Hematopoietic multipotent progenitor cell treated with erythropoietin and hydrocortisone succinate and interleukin-3 and kit ligand, for 6 days (in vitro differentiated cells): ENCODE measurements around the gene KYNU.
"Not testable (repeated sequence)": the region's sequence is repeated elsewhere in the genome, so short reads cannot be mapped to it uniquely, and the experiment has no call there.

Source experiments
- DNase-seq: peaks from one replicate; pipeline ENCODE4 v3.0.0-alpha.2; 2015

Gene KYNU

DNA sequence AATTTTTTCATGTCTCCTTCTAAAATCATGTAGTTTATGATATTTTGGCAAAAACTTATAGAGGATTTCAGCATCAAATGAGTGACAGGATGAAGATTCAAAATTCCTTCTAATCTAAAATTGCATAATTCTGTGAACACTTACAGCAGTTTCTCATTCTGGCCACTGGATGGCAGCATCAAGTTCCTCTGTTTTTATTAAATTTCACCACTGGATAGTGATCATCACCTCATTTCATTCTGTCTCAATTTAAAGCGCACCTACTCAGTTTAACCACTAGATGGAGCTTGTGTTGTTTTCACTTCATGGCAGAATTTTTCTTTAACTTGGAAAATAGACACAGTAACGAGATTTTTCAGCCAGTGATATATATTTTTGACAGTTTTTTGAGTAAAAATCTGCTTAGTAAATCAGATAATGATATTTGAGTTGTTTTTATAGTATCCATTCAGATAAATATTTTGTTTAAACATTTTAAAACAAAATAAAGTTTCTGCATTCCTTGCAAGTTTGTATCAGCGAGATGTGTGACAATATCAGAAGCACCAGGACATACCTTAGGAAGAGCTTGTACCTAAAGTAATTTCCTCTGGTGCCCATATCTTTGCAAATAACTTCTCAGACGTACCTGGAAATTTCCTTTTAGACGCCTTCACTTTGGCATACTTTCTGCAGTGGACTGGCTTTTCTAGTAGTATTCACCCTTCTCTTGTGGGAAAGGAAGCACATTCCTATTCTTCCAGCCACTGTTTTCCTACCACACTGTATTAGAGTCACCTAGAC is 157.0 kb downstream of the KYNU start:
- DNase-seq, result peak; percentile 93

DNA sequence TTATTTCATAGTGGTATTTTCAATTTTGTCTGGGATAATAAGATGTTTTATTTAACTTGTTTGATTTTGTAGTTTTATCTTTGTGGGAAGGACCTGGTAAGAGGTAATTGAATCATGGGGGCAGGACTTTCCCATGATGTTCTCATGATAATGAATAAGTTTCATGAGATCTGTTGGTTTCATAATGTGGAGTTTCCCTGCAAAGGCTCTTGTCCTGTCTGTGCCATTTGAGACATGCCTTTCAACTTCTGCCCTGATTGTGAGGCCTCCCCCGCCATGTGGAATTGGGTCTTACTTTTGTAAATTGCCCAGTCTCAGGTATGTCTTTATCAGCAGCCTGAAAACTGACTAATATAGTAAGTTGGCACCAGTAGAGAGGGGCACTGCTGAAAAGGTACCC is 174.0 kb downstream of the KYNU start:
- no peak for DNase-seq

DNA sequence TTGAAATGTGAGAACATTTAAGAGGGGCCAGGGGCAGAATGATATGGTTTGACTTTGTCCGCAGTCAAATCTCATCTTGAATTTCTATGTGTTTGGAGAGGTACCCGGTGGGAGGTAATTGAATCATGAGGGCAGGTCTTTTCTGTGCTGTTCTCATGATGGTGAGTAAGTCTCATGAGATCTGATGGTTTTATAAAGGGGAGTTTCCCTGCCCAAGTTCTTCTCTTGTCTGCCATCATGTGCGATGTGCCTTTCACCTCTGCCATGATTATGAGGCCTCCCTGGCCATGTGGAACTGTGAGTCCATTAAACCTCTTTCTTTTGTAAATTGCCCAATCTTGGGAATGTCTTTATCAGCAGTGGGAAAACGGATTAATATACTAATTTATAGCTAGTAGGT is 176.0 kb downstream of the KYNU start:
- not testable (repeated sequence) for DNase-seq

DNA sequence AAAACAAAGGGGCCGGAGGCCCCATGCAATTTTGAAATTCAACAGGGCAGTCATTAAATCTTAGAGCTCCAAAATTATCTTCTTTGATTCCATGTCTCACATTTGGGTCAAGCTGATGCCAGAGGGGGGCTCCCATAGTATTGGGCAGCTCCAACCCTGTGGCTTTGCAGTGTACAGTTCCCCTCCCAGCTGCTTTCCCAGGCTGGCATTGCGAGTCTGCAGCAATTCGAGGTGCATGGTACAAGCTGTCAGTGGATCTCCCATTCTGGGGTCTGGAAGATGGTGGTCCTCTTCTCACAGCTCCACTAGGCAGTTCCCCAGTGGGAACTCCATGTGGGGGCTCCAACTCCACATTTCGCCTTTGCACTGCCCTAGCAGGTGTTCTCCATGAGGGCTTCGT is 179.1 kb downstream of the KYNU start:
- no peak for DNase-seq

DNA sequence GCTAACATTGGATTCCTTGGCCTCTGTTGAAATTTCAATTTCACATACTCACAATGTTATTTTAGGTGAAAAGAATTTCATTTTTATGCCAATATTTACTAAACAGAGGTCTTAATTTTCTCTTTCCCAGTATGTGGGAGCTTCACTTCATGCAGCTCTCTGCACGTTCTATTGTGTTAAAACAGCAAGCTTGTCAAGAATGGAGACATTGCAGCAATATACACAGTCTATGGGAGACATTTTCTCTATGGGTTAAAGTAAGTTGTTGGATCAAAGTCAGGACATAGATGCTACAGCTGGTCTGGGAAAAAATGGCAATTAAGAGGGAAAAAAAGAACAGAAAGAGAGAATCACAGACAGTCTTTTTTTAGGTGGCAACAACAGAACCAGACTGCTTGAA is 181.4 kb downstream of the KYNU start:
- no peak for DNase-seq

DNA sequence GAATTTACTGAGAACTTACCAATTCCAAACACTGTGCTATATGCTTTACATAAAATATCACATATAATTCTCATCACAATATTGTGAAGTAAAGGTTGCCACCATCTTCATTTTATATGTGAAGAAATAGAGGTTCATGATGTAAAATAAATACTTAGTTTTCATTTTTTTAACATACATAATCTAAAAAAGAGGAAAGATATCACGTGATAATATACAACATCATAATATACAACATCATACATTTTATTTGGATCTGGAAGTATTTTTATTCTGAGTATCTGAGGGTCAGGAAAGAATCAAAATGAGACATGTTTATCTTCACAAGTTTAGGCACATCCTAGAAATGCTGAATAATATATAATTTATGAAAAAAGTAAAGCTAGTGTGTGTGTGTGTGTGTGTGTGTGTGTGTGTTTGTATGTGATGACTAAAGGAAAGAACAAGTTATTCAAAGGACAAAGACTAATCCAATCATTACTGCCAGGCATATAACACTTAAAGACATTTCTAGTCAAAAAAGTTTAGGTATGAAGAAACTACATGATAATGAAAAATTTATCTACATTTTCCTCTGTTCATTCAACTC is 186.2 kb downstream of the KYNU start:
- DNase-seq, result no peak

DNA sequence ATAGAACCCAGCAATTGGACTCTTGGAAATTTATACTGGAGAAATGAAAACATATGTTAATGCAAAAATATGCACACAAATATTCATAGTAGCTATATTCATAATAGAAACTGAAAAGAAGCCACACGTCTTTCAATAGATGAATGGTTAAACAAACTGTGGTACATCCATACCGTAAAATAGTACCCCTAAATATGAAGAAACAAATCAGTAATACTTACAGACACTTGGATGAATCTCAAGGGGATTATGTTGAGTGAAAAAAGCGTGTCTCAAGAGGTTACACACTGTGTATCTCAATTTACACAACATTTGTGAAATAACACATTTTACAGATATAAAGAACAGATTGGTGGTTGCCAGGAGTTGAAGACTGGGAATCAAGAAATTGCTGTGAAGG is 190.6 kb downstream of the KYNU start:
- DNase-seq, result no peak

DNA sequence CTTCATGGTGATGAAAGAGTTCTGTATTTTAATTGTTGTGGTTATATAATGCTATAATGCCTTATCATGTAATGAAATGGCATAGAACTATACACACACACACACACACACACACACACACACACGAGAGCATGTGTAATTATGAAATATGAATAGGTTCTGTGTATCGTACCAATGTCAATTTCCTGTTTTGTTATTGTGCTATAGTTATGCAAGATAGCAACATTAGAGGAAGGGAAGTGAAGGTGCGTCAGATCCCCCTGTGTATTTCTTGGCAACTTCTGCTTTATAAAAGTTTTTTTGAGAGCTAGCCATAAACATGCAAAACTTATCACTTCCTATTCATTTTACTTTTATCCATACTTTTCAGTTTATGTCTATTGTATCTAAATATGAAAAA is 191.0 kb downstream of the KYNU start:
- DNase-seq, result peak; percentile 55

DNA sequence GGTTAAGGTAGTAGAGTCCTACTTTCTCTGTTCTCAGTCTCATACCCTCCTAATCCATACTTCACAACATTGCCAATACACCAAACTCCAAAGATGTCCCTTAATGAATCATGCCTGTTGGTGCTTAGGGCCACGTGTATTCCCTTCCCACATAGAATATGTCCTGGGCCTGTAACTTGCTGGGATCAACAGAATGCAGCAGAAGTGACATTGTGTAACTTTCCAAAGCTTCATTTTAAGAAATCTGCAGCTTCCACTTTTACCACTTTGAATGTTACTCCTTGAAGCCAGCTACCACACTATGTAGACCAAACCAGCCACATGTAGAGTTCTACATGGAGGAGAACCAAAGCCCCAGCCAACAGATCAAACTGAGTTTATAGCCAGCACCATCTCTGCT is 193.2 kb downstream of the KYNU start:
- DNase-seq, result no peak

DNA sequence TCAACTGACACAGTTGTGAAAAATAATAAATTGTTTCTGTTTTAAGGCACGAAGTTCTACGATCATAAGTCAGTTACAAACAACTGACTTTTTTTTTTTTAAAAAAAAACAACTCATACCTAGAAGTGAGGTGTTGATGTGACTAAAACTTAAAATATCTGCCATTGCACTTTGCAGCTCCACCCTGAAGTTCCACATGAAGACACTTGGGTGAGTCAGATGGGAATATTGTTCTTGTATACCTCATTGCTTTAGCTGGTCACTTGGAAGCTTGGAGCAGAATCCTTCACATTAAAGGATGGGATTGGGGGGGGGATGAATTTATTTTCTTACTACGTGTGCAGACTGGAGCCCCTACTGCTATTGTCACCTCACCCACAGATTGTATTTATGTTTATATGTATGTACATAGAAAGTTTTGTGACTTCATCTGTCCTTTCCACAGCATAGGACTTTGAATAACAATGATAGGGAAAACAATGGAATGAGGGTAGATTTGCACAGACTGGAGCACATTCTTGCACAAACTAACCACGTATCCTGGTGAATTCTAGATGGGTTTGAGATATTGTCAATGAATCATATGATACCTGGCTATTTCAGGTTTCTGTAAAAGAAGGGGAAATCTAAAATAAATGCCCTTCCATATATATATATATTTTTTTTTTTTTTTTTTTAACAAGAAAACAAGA is 193.9 kb downstream of the KYNU start:
- no peak for DNase-seq

DNA sequence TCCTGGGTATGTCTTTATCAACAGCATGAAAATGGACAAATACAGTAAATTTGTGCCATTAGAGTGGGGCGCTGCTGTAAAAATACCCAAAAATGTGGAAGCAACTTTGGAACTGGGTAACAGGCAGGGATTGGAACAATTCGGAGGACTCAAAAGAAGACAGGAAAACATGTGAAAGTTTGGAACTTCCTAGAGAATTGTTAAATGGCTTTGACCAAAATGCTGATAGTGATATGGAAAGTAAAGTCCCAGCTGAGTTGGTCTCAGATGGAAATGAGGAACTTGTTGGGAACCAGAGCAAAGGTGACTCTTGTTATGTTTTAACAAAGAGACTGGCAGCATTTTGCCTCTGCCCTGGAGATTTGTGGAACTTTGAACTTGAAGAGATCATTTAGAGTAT is 197.4 kb downstream of the KYNU start:
- not testable (repeated sequence) for DNase-seq

DNA sequence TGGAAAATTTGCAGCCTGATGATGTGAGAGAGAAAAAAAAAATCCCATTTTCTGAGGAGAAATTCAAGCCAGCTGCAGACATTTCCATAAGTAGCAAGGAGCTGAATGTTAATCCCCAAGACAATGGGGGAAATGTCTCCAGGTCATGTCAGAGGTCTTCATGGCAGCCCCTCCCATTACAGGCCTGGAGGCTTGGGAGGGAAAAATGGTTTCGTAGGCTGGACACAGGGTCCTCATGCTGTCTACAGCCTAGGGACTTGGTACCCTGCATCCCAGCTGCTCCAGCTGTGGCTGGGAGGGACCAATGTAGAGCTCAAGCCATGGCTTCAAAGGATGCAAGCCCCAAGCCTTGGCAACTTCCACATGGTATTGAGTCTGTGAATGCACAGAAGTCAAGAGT is 198.2 kb downstream of the KYNU start:
- DNase-seq, result no peak

DNA sequence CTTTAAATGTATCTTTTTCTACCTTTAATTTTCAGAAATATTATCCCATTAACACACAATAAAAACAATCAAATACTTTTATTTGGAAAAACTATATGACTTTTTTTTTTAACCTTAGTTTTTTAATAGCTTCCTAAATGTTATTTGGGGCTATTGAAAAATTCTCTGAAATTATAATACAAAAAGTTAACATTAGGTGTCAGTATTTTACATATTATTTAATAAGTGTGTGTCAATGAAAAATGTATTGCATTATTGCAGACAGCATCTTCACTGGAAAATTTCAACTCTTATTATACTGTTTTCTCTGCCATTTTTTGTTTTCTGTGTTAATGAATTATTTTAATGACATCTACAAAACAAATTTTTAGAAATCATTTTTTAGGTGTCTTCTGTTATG is 200.6 kb downstream of the KYNU start:
- peak; percentile 38 for DNase-seq

DNA sequence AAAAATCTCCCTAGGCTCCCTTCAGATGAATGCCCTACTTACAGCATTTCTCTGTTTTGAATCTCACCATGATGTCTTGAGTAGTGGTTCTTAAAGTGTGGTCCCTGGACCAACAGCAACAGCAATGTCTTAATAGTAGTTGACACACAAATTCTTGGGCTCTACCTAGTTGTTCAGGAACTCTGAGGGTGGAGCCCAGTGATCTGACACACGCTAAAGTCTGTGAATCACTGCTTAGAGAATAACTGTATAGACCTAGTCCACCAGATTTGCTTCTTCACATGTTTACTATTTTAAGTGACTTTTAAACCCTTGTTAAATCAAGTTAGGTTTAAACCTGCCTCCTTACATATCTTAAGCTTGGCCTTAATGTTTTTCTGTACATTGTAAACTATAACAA is 204.2 kb downstream of the KYNU start:
- no peak for DNase-seq

DNA sequence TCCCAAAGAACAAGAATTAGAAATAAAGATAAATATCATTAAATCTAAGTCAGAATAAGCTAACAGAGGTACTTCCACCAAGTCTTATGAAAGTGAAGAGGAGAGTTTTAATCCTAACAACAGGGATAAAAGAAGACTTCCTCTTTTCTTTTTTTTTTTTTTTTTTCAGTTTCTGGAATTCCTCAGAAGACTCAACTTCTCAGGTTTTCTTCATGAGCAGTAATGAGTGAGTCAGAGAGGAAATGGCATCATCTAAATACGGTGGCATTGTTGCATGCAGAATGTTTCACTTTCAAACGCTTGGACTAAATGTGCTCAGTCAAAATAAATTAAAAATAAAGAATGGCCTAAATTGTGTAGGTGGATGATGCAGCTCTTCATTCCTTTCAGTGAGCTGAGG is 206.2 kb downstream of the KYNU start:
- DNase-seq, result no peak

DNA sequence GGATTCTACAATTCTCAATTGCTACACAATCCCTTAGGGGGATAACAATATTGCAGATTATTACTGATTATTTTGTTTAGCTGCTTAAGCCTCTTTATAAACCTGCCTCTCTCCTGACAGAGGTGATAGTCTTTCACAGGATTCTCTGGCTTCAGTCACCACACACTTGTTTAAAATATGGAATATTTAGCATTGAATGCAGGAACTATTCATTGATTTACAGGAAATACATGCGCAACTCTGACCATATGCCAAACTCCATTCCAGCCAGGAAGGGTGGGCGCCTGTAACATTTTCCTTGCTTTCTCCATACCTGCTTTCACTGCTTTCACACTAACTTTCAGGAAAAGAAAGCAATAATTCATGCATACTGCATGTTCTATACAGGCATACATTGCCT is 207.0 kb downstream of the KYNU start:
- no peak for DNase-seq

DNA sequence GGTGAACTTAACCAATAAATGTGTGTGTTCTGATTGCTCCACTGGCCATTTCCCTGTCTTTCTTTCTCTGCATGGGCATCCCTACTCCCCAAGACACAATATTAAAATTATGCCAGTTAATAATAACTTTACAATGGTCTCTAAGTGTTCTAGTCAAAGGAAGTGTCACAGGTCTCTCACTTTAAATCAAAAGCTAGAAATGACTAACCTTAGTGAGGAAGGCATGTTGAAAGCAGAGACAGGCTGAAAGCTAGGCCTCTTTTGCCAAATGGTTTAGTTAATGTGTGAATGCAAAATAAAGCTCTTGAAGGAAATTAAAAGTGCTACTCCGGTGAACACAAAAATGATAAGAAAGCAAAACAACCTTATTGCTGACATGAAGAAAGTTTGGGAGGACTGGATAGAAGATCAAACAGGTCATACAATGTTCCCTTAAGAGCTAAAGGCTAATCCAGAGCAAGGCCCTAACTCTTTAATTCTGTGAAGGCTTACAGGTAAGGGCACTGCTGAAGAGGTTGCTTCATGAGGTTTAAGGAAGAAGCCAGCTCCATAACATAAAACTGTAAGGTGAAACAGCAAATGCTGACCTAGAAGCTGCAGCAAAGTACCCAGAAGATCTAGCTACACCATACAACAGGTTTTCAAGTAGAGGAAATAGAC is 207.8 kb downstream of the KYNU start:
- no peak for DNase-seq

DNA sequence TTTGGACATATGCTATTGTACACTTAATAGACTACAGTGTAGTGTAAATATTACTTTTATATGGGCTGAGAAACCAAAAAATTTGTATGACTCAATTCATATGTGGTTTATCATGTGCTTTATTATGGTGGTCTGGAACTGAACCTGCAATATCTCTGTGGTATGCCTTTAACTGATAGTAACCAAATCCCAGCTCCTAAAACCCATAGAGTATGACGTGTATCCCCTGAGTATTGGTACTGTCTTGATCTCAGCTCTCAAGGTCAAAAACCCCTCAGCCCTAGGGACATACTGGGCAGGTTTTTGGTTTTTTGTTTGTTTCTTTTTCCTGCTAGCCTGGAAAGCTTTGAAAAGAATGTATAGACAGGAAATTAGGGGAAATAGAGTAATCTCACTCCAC is 209.6 kb downstream of the KYNU start:
- DNase-seq, result peak; percentile 8

DNA sequence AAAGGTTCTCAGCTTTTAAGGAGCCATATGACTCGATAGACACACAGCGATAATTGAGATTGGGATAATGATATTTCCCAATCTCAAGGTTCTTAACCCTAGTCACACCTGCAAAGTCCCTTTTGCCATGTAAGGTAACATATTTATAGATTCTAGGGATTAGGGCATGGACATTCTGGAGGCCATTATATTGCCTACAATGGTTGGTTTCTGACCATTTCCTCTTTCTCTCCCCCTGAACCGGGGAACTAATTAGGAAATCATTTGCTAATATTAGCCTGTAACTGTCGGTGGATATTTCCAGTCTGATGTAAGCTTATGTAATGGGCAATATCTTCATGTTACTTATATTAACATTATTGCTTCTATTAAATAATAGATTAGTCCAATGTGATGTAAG is 210.9 kb downstream of the KYNU start:
- no peak for DNase-seq

DNA sequence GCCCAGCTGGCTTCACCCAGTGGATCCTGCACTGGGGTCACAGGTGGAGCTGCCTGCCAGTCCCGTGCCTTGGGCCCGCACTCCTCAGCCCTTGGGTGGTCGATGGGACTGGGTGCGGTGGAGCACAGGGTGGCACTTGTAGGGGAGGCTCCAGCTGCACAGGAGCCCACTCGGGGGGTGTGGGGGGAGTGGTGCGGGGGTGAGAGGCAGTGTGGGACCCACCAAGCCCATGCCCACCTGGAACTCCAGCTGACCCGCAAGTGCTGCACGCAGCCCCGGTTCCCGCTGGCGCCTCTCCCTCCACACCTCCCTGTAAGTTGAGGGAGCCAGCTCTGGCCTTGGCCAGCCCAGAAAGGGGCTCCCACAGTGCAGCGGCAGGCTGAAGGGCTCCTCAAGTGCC is 212.1 kb downstream of the KYNU start:
- DNase-seq, result not testable (repeated sequence)
